CD4-positive, alpha-beta T cell treated with Interleukin-15 for 4 hours (primary cell): Measurements from ENCODE around the gene HAP1.
"Not testable (repeated sequence)": the region's sequence is repeated elsewhere in the genome, so short reads cannot be mapped to it uniquely, and the experiment has no call there.

Experiments used
- DNase-seq: peaks from one replicate; pipeline ENCODE4 v3.0.0-alpha.2; 2020; ENCODE audit warnings: low spot score

The HAP1 gene

DNA sequence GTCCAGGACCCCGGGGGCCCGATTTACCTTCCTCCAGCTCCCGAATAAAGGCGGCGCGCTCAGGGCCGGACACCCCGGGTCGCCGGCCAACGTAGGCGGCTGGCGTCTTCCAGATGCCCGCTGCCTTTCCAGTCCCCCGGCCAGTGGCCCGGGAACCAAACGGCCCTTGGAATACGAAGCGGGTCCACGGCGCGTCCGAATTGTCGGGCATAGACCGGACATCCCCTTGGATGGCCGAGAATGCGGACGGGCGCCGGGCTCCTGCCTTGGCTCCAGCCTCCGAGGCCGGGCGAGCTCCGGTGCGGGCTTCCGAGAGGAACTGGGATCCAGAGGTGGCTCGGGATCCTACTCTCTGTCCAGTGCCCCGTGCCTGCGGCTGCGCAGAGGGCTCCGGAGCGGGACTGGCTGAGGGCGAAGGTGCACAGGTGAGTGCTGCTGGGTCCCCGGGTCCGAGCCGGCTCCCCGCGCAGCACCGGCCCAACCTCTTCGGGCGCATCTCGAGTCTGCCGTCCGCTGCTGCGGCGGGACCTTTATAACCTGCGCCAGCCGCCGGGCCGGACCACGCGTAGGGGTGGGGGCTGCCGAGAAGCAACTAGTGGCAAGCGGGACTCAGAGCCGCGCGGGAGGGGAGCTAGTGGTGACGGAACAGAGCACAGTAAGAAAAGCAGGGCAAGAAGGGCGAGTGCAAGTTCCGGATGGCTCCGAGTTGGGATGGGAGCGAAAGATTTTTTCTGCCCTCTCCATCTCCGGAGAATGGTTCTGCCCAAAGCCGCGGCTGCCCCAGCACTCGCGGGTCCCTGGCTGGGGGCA, at the start of gene HAP1:
Gene HAP1, minus strand, starts transcription at position 505 of the 810 bp plus-strand sequence. Its CDS starts 9 bp downstream, at position 496.
- DNase-seq, result no peak

- DNase-seq, result no peak
These were observed 47.7 kb upstream of the HAP1 start for GRCh38 chr17:41782142-41782541.

DNA sequence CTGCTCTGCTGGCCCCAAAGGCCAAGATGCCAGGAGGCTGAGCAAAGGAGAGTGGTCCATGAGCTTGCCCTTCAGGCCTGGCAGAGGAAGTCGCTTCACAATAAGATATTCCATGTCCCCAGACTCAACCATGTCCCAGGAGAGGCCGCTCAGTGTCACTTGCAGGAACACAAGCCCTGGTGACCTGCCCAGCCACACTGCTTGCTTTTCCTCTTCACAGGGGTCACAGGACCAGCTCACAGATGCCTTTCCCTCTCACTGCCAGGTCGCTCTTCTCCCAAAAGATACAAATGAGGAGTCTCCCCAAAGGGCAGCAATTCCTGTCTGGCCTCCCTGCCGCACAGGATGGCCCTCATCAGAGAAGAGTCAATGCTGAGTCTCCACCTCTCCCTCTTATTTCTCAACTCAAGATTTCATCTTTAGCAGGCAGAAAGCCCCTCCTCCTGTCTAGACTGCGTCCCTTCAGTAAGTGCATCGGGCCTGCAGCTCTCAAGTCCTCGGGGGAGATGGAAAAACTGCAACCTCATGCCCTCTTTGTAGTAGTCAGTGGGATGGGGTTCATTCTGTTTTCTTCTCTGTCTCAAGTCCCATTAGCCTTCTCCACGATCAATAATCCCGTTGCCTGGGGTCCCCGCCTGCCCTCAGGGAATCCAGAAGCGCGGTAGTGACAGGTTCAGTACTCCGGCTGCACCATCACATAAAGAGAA, 47.1 kb upstream of the HAP1 start:
- no peak for DNase-seq

DNA sequence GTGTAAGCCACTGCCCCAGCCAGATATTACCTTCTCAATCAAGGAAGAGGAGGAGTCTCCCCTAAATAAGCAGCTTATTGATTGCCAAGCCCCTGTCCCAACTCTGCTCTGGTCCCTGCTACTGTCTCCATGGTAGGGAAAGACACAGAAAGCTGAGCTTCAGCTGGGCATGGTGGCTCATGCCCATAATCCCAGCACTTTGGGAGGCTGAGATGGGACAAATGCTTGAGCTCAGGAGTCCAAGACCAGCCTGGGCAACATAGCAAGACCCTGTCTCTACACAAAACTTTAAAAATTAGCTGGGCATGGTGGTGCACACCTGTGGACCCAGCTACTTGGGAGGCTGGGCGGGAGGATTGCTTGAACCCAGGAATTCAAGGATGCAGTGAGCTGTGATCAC, 45.5 kb upstream of the HAP1 start:
- no peak for DNase-seq

- no peak for DNase-seq
These were observed 43.2 kb upstream of the HAP1 start for GRCh38 chr17:41777574-41778188.

DNA sequence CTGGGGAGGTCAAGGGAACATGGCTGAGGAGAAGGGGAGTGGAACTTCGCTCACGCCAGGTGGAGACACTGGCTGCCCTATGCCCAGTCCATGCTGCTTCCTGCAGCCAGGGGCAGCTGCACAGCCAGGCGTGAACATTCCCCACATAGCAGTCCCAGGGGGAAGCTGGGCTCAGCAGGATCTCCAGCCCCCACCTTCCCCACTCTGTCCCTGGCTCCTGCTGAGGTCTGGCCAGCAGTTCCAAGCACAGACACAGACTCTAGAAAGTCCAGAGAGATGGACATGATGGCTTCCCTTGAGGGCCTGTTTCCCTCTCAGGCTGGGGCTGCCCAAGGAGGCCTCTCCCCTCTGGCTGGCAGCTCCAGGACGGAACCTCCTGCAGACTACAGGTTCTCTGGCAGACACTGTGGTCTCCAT, 42.7 kb upstream of the HAP1 start:
- no peak for DNase-seq

DNA sequence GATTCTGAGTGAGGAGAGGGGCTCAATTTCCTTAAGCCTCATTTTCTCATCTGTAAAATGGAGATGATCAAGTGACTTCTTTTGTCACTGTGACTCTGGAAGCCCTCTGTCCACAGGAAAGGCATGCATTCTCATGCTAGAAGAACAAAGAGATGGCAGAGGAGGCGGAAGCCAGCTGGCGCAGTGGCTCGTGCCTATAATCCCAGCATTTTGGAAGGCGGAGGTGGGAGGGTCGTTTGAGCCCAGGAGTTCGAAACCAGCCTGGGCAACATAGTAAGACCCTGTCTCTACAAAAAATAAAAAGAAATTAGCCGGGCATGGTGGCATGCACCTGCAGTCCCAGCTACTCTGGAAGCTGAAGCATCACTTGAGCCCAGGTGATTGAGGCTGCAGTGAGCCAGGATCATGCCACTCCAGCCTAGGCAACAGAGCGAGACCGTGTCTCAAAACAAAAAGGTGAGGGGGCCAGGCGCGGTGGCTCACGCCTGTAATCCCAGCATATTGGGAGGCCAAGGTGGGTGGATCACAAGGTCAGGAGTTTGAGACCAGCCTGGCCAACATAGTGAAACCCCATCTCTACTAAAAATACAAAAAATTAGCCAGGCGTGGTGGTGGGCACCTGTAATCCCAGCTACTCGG, 41.9 kb upstream of the HAP1 start:
- not testable (repeated sequence) for DNase-seq

GRCh38 chr17:41775394-41776226, 41.2 kb upstream of the HAP1 start:
- no peak for DNase-seq

GRCh38 chr17:41773731-41774193, 39.3 kb upstream of the HAP1 start:
- no peak for DNase-seq

DNA sequence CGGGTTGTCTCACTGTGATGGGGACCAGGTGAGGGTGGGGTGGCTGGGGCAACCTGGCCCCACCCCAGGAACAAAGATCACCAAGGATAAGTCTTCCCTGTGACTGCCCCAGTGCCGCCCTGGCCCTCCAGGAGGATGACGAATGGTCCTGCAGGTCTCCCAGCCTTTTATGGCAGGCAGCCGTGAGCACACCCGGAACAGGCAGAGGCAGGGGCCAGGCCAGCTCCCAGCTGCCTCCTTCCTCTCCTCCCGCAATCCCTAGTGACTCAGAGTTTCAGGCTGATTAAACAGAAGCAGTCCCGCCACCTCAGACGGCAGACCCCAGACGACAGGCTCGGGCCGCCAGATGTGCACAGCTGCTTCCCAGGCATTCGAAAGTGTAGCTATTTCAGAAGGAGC, 38.7 kb upstream of the HAP1 start:
- no peak for DNase-seq

DNA sequence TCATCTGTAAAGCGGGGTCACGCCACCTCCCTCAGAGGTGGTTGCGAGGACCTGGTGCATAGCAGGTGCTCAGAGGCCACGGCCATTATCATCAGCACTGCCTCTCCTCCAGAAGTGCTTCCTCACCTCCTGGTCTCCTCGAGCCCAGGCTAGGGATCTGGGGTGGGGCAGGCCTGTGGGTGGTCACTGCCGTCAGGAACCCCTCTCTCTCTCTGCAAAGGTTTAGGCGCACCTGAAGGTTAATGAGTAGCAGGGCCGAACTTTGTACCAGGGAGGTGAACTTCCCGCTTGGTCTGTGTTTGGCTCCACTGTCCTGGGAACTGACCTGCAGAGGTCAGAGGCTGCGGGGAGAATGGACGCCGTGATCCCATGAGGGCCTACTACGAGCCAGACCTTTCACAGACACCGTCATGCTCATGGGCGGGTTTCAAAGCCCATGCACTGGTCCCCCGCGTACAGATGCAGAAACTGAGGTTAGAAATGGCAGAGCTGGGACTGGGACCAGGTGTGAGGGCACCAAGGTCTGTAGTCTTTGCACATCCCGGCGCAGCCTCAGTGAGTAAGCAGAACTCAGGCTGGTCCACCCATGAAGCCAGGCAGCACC, 38.2 kb upstream of the HAP1 start:
- no peak for DNase-seq

DNA sequence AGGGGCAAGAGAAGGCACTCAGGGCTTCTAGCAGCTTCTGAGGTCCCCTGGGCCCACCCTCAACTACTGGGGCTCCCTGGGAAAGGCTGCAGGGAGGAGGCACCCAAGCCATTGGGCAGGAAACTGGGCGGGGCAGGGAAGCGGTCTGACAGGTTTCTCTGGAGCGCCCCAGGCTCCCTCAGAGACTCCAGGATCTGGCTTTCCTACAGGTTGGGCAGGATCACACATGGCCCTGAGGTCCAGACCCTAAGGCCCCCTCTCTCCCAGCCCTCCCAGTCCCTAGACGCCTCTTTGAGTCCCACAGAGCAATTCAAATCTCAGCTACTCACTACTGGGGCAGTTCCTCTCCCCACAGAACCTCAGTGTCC, 37.8 kb upstream of the HAP1 start:
- no peak for DNase-seq

- no peak for DNase-seq
These were observed 37.2 kb upstream of the HAP1 start for GRCh38 chr17:41771389-41772206.

GRCh38 chr17:41769985-41770384, 35.5 kb upstream of the HAP1 start:
- DNase-seq, result no peak

GRCh38 chr17:41769346-41769862, 35.0 kb upstream of the HAP1 start:
- DNase-seq, result no peak

DNA sequence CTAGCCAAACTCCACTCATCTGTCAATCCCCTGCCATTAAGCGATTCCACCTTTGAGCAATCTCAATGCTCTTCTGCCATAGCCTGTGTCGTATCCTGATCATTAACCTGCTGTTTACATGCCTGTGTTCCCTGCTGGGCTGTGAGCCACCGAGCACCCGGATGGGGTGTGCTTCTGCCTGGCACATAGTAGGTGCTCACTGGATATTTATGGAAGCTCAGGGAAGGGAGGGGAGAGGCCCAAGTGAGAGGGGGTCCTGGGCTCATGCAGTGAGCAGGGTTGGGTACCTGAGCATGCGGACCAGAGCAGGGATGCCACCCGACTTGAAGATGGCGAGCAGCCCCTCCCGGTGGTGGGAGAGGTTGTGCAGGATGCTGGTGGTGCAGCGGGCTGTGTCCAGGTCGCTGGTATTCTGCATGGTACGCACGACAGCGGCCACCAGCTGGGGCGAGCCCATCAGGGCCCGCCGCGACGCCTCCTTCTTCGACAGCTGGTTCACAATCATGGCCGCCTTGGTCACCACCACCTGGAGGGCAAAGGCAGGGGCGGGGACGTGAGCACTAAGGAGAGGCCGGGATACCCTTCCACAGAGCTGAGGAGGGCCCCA, 34.3 kb upstream of the HAP1 start:
- no peak for DNase-seq

DNA sequence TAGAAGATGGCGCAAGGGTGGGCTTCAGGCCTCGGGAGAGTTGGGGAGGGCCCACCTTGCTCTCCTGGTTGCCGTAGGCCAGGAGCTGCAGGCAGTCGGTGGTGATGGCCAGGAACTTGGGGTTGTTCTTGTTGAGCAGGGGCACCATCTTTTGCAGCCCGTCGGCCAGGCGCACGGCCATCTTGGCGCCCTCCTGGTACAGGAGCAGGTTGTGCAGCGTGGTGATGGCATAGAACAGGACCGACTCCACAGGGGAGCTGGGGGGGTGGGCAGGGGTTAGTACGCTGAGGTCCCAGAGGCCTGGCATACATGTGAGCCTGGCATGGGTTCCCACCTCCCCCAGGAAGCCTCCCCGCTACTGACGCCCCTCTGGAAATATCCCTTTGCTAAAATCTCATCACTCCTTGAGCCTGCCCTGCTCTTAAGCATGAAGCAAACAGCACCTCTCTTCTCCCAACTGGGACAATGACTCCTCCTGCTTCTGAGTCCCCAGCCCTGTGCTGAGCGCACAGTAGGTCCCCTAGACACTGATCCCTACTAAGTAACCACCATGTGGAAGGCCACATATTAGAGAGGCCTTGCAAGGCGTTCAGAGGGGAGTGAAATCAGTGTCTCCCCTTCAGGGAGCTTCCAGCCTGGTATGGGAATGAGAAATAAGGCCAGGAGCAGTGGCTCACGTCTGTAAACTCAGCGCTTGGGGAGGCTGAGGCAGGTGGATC, 33.0 kb upstream of the HAP1 start:
- no peak for DNase-seq

DNA sequence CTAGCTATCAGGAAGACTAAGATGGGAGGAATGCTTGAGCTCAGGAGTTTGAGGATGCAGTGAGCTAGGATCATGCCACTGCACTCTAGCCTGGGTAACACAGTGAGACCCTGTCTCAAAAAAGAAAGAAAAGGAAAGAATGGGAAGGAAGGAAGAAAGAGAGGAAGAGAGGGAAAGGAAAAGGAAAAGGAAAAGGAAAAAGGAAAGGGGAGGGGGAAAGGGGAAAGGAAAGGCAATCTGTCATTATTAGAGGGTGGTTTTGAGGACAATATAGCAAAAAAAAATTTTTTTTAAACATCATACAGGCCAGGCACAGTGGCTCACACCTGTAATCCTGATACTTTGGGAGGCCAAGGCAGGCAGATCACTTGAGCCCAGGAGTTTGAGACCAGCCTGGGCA, 31.7 kb upstream of the HAP1 start:
- no peak for DNase-seq

GRCh38 chr17:41763327-41763726, 28.9 kb upstream of the HAP1 start:
- no peak for DNase-seq
